CD8-positive, alpha-beta memory T cell (primary cell): ENCODE results near the gene EHMT1. TPM values are rescaled to one million over a fixed set of nuclear protein-coding genes. Genes with fewer than 3 reads are reported as not detected.

Source experiments
- CTCF ChIA-PET: fragments of 350-600 bp; sonication (Branson Sonifier 250); formaldehyde crosslinking; loops from one replicate; lab custom pipeline; 2021; ENCODE audit warnings: antibody characterized with exemption; lab: Charles Lee
- POLR2A ChIA-PET: fragments of 350-600 bp; sonication (Branson Sonifier 250); formaldehyde crosslinking; loops from one replicate; lab custom pipeline; 2021; ENCODE audit warnings: antibody characterized with exemption; lab: Charles Lee
- DNase-seq, 5 donors: peaks; one replicate each; pipeline versions ENCODE4 v3.0.0 to v3.0.0-alpha.2; 2020 to 2022; ENCODE audit warnings: mixed read lengths in 1 of 5
- H3K27ac ChIP-seq: one replicate; pipeline ENCODE4 v1.7.0; 2013; ENCODE audit warnings: low read depth, mild to moderate bottlenecking, low read length, moderate library complexity
- H3K27me3 ChIP-seq: 2 replicates; pipeline ENCODE4 v1.7.0; 2013; ENCODE audit warnings: low read length, mild to moderate bottlenecking; ENCODE audit not compliant: insufficient read depth, poor library complexity, severe bottlenecking
- H3K36me3 ChIP-seq: 2 replicates; pipeline ENCODE4 v1.7.0; 2013; ENCODE audit warnings: mild to moderate bottlenecking, low read length, moderate library complexity; ENCODE audit not compliant: insufficient read depth
- H3K4me1 ChIP-seq: 2 replicates; pipeline ENCODE4 v1.7.0; 2013; ENCODE audit warnings: mild to moderate bottlenecking, low read length, moderate library complexity; ENCODE audit not compliant: insufficient read depth
- H3K4me3 ChIP-seq: 2 replicates; pipeline ENCODE4 v1.7.0; 2013; ENCODE audit warnings: mild to moderate bottlenecking, low read length
- H3K9me3 ChIP-seq: 2 replicates; pipeline ENCODE4 v1.7.0; 2013; ENCODE audit warnings: mild to moderate bottlenecking, low read length
- H3K27ac Mint-ChIP-seq, 8 donors: one replicate each; pipeline ENCODE4 v1.8.0; 2020 to 2021; ENCODE audit warnings: mixed read lengths in 8 of 8, mild to moderate bottlenecking in 6 of 8, inconsistent platforms in 3 of 8, moderate library complexity in 3 of 8
- H3K27me3 Mint-ChIP-seq, 2 donors: one replicate each; pipeline ENCODE4 v1.8.0; 2020 to 2021; ENCODE audit warnings: mixed read lengths in 2 of 2, mild to moderate bottlenecking in 1 of 2, moderate library complexity in 1 of 2
- H3K36me3 Mint-ChIP-seq, 3 donors: one replicate each; pipeline ENCODE4 v1.8.0; 2020 to 2021; ENCODE audit warnings: mixed read lengths in 3 of 3, inconsistent platforms in 1 of 3, mild to moderate bottlenecking in 1 of 3
- H3K4me1 Mint-ChIP-seq, 3 donors: one replicate each; pipeline ENCODE4 v1.8.0; 2020 to 2021; ENCODE audit warnings: mixed read lengths in 3 of 3, inconsistent platforms in 1 of 3, mild to moderate bottlenecking in 1 of 3
- H3K4me3 Mint-ChIP-seq, 7 donors: one replicate each; pipeline ENCODE4 v1.8.0; 2020 to 2021; ENCODE audit warnings: mixed read lengths in 7 of 7, mild to moderate bottlenecking in 6 of 7, moderate library complexity in 4 of 7, inconsistent platforms in 2 of 7
- H3K9me3 Mint-ChIP-seq, 5 donors: one replicate each; pipeline ENCODE4 v1.8.0; 2020 to 2022; ENCODE audit warnings: mixed read lengths in 5 of 5, mild to moderate bottlenecking in 3 of 5, moderate library complexity in 2 of 5, inconsistent platforms in 1 of 5
- polyA plus RNA-seq: library from polyadenylated mRNA; unstranded; fragments of 300-500 nt; fragmentation: Illumina TruSeq; gene quantifications from one replicate; pipeline ENCODE4 v1.2.3, GENCODE V29; 2021
- total RNA-seq, 2 experiments: library from RNA; stranded (reverse); gene quantifications; one replicate each; pipeline ENCODE4 v1.2.3, GENCODE V29; 2021

The EHMT1 gene
- total and polyA plus RNA-seq, 3 experiments from 2014 or later = 37.0 to 74.6 (median 68.9) TPM

GRCh38 chr9:137646341-137646740 lies 27.5 kb downstream of the EHMT1 start:
- Histone ChIP-seq H3K27ac (no peak overlapping the region), H3K4me3 (no peak overlapping the region), H3K4me1 (peaks cover 13% of the 10 kb centered on the region), H3K27me3 (no peaks in the 10 kb centered on the region), H3K9me3 (no peaks in the 10 kb centered on the region), H3K36me3 (peaks cover 5% of the 10 kb centered on the region)
- Mint-ChIP-seq H3K9me3 (no peaks in the 10 kb centered on the region), H3K4me1 (peaks cover 47 to 68% (median 67%) of the 10 kb centered on the region in 3 donors), H3K27me3 (no peaks in the 10 kb centered on the region), H3K4me3 (no peak overlapping the region), H3K36me3 (peaks cover 0 to 63% (median 24%) of the 10 kb centered on the region in 3 donors), H3K27ac (peak overlapping the region in 5 of 8 donors; percentile 13 to 95 (median 64))
- POLR2A ChIA-PET = no interaction called here
- no peak for DNase-seq
- CTCF ChIA-PET = interaction anchor here (0.5 kb wide), 1 partner anchor 22 kb away, joined by 3 read pairs; no protein-coding TSS in a partner anchor

- H3K4me3 Mint-ChIP-seq = no peak overlapping the region
- H3K9me3 Mint-ChIP-seq = no peaks in the 10 kb centered on the region
- peaks cover 41 to 66% (median 59%) of the 10 kb centered on the region in 3 donors for H3K4me1 Mint-ChIP-seq
- ChIA-PET CTCF (interaction anchor here (0.9 to 1.6 kb wide), 2 partner anchors 19 to 68 kb away, joined by 3 read pairs; no protein-coding TSS in a partner anchor), POLR2A (interaction anchor here (1.3 kb wide), 1 partner anchor 27 kb away, joined by 9 read pairs; no protein-coding TSS in a partner anchor)
- peaks cover 0 to 66% (median 20%) of the 10 kb centered on the region in 3 donors for H3K36me3 Mint-ChIP-seq
- no peak for DNase-seq
- H3K27ac Mint-ChIP-seq = peak overlapping the region in 4 of 8 donors; percentile 30 to 95 (median 67)
- H3K27me3 Mint-ChIP-seq = no peaks in the 10 kb centered on the region
- Histone ChIP-seq H3K27ac (no peak overlapping the region), H3K27me3 (no peaks in the 10 kb centered on the region), H3K4me3 (no peak overlapping the region), H3K36me3 (peaks cover 5% of the 10 kb centered on the region), H3K9me3 (no peaks in the 10 kb centered on the region), H3K4me1 (peaks cover 13% of the 10 kb centered on the region)
These were observed 28.4 kb downstream of the EHMT1 start for GRCh38 chr9:137647096-137647714.

- ChIA-PET POLR2A (interaction anchor here (1.3 kb wide), 1 partner anchor 28 kb away, joined by 9 read pairs; no protein-coding TSS in a partner anchor), CTCF (interaction anchor here (0.9 to 1.6 kb wide), 2 partner anchors 20 to 69 kb away, joined by 3 read pairs; no protein-coding TSS in a partner anchor)
- Mint-ChIP-seq H3K27me3 (no peaks in the 10 kb centered on the region), H3K36me3 (peaks cover 0 to 64% (median 20%) of the 10 kb centered on the region in 3 donors), H3K4me1 (peaks cover 35 to 61% (median 57%) of the 10 kb centered on the region in 3 donors), H3K9me3 (no peaks in the 10 kb centered on the region), H3K27ac (peak overlapping the region in 3 of 8 donors; percentile 23 to 47 (median 43)), H3K4me3 (no peak overlapping the region)
- Histone ChIP-seq H3K4me3 (no peak overlapping the region), H3K36me3 (peaks cover 5% of the 10 kb centered on the region), H3K27ac (no peak overlapping the region), H3K27me3 (no peaks in the 10 kb centered on the region), H3K9me3 (no peaks in the 10 kb centered on the region), H3K4me1 (peaks cover 13% of the 10 kb centered on the region)
- DNase-seq = no peak
These were observed 29.6 kb downstream of the EHMT1 start for GRCh38 chr9:137648396-137648795.

- H3K27ac Mint-ChIP-seq = peak overlapping the region in 4 of 8 donors; percentile 48 to 79 (median 70)
- H3K4me1 Mint-ChIP-seq = peaks cover 30 to 54% (median 51%) of the 10 kb centered on the region in 3 donors
- H3K4me1 ChIP-seq = peaks cover 13% of the 10 kb centered on the region
- H3K36me3 Mint-ChIP-seq = peaks cover 0 to 66% (median 17%) of the 10 kb centered on the region in 3 donors
- CTCF ChIA-PET = no interaction called here
- POLR2A ChIA-PET = no interaction called here
- no peak overlapping the region for H3K4me3 ChIP-seq
- peaks cover 5% of the 10 kb centered on the region for H3K36me3 ChIP-seq
- H3K27me3 ChIP-seq = no peaks in the 10 kb centered on the region
- peak overlapping the region in 2 of 7 donors; percentile 41 to 51 for H3K4me3 Mint-ChIP-seq
- no peaks in the 10 kb centered on the region for H3K9me3 ChIP-seq
- H3K27me3 Mint-ChIP-seq = no peaks in the 10 kb centered on the region
- no peaks in the 10 kb centered on the region for H3K9me3 Mint-ChIP-seq
- DNase-seq = no peak
- H3K27ac ChIP-seq = no peak overlapping the region
These were observed 30.7 kb downstream of the EHMT1 start for GRCh38 chr9:137649553-137649952.

GRCh38 chr9:137650259-137650658 lies 31.5 kb downstream of the EHMT1 start:
- CTCF ChIA-PET = no interaction called here
- no peak for DNase-seq
- Mint-ChIP-seq H3K9me3 (no peaks in the 10 kb centered on the region), H3K27ac (peak overlapping the region in 6 of 8 donors; percentile 36 to 87 (median 62)), H3K4me1 (peaks cover 31 to 50% (median 48%) of the 10 kb centered on the region in 3 donors), H3K36me3 (peaks cover 0 to 68% (median 17%) of the 10 kb centered on the region in 3 donors), H3K27me3 (no peaks in the 10 kb centered on the region), H3K4me3 (peak overlapping the region in 2 of 7 donors; percentile 28 to 52)
- no peak overlapping the region for H3K27ac ChIP-seq
- H3K27me3 ChIP-seq = no peaks in the 10 kb centered on the region
- POLR2A ChIA-PET = no interaction called here
- H3K36me3 ChIP-seq = peaks cover 5% of the 10 kb centered on the region
- no peak overlapping the region for H3K4me3 ChIP-seq
- H3K4me1 ChIP-seq = peaks cover 13% of the 10 kb centered on the region
- H3K9me3 ChIP-seq = no peaks in the 10 kb centered on the region

- no peak overlapping the region for H3K27ac ChIP-seq
- H3K4me1 ChIP-seq = peaks cover 13% of the 10 kb centered on the region
- DNase-seq = no peak
- peak overlapping the region in 5 of 8 donors; percentile 36 to 86 (median 56) for H3K27ac Mint-ChIP-seq
- peaks cover 33 to 47% (median 44%) of the 10 kb centered on the region in 3 donors for H3K4me1 Mint-ChIP-seq
- H3K9me3 Mint-ChIP-seq = no peaks in the 10 kb centered on the region
- H3K4me3 Mint-ChIP-seq = no peak overlapping the region
- no peak overlapping the region for H3K4me3 ChIP-seq
- peaks cover 5% of the 10 kb centered on the region for H3K36me3 ChIP-seq
- ChIA-PET CTCF (no interaction called here), POLR2A (no interaction called here)
- no peaks in the 10 kb centered on the region for H3K9me3 ChIP-seq
- H3K27me3 Mint-ChIP-seq = no peaks in the 10 kb centered on the region
- peaks cover 0 to 71% (median 17%) of the 10 kb centered on the region in 3 donors for H3K36me3 Mint-ChIP-seq
- no peaks in the 10 kb centered on the region for H3K27me3 ChIP-seq
These were observed 32.0 kb downstream of the EHMT1 start for GRCh38 chr9:137650779-137651178.

GRCh38 chr9:137656416-137656815 lies 37.6 kb downstream of the EHMT1 start:
- no peak for DNase-seq
- H3K9me3 Mint-ChIP-seq = no peaks in the 10 kb centered on the region
- no peak overlapping the region for H3K27ac Mint-ChIP-seq
- Histone ChIP-seq H3K27me3 (no peaks in the 10 kb centered on the region), H3K9me3 (no peaks in the 10 kb centered on the region), H3K4me1 (peaks cover 8% of the 10 kb centered on the region), H3K36me3 (no peaks in the 10 kb centered on the region), H3K27ac (no peak overlapping the region), H3K4me3 (no peak overlapping the region)
- CTCF ChIA-PET = no interaction called here
- H3K4me1 Mint-ChIP-seq = peaks cover 30 to 44% (median 30%) of the 10 kb centered on the region in 3 donors
- H3K27me3 Mint-ChIP-seq = no peaks in the 10 kb centered on the region
- peaks cover 0 to 46% (median 3%) of the 10 kb centered on the region in 3 donors for H3K36me3 Mint-ChIP-seq
- POLR2A ChIA-PET = no interaction called here
- H3K4me3 Mint-ChIP-seq = no peak overlapping the region

- no peak overlapping the region for H3K4me3 ChIP-seq
- no peaks in the 10 kb centered on the region for H3K9me3 ChIP-seq
- H3K36me3 Mint-ChIP-seq = peaks cover 0 to 39% (median 3%) of the 10 kb centered on the region in 3 donors
- H3K27ac Mint-ChIP-seq = peak overlapping the region in 7 of 8 donors; percentile 14 to 90 (median 51)
- no peak for DNase-seq
- no peaks in the 10 kb centered on the region for H3K27me3 Mint-ChIP-seq
- no peak overlapping the region for H3K27ac ChIP-seq
- H3K4me1 Mint-ChIP-seq = peaks cover 30 to 40% (median 30%) of the 10 kb centered on the region in 3 donors
- CTCF ChIA-PET = no interaction called here
- H3K27me3 ChIP-seq = no peaks in the 10 kb centered on the region
- H3K4me3 Mint-ChIP-seq = peak overlapping the region in 1 of 7 donors; percentile 43
- H3K36me3 ChIP-seq = no peaks in the 10 kb centered on the region
- no peaks in the 10 kb centered on the region for H3K9me3 Mint-ChIP-seq
- H3K4me1 ChIP-seq = peaks cover 8% of the 10 kb centered on the region
- POLR2A ChIA-PET = no interaction called here
These were observed 38.8 kb downstream of the EHMT1 start for GRCh38 chr9:137657606-137658005.
